ENCODE measurements around the gene BANP. TPM values are rescaled to one million over a fixed set of nuclear protein-coding genes. Genes with fewer than 3 reads are reported as not detected.
A peak's percentile ranks its signal among the peaks of the same experiment; 100 is the strongest.
"Not testable (repeated sequence)": the region's sequence is repeated elsewhere in the genome, so short reads cannot be mapped to it uniquely, and the experiment has no call there.

The BANP gene, protein sequence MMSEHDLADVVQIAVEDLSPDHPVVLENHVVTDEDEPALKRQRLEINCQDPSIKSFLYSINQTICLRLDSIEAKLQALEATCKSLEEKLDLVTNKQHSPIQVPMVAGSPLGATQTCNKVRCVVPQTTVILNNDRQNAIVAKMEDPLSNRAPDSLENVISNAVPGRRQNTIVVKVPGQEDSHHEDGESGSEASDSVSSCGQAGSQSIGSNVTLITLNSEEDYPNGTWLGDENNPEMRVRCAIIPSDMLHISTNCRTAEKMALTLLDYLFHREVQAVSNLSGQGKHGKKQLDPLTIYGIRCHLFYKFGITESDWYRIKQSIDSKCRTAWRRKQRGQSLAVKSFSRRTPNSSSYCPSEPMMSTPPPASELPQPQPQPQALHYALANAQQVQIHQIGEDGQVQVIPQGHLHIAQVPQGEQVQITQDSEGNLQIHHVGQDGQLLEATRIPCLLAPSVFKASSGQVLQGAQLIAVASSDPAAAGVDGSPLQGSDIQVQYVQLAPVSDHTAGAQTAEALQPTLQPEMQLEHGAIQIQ
- 10 to 100 TPM; 14.7 to 20.9 TPM for total RNA-seq
- long read RNA-seq, donor 1, partial matches to known transcripts = 0 of 10 reads
- long read RNA-seq, donor 1, other reads (novel, unspliced or antisense) = 8 of 10 reads
- long read RNA-seq, donor 2, transcript BANP-217 (12 exons, 1,551 nt) = minor isoform, 6 of 60 reads
- long read RNA-seq, donor 2, transcript BANP-202 (12 exons, 2,164 nt) = major isoform, 7 of 60 reads
- long read RNA-seq, donor 2, partial matches to known transcripts = 6 of 60 reads
- long read RNA-seq, donor 2, other reads (novel, unspliced or antisense) = 40 of 60 reads

DNA sequence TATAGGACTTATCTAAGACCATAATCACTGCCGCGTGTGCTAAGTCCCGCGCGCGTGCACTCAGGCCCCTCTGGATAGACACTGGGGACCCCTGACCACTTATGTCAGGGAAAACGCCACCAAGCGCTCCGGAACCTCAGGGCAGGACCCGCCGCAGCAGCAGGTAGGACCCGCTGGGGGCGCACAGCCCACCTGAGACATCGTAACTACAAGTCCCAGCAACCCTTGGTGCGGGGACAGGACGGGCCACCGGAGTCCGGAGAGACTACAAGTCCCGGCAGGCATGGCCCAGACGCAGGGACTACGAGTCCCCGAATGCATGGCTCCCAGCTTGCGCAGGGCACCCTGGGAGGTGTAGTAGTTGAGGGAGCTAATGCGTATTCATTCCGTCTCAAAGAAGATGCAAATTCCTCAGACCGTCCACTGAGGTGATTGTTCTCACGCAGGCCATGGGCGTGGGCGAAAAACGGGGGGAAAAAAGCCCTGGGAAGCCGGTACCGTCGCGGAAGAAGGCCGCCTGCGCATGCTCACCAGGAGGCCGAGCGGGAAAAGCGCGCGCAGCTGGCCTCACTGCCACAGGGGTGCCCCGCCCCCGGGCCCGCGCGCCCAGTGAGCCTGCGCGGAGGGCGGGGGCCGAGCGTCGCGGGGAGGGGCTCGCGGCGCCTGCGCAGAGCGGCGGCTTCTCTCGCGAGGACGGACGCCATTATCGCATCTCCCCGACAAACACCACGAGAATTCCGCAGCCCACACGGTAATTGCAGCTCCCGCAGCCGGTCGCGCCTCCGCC lies at the start of gene BANP:
TSS of gene BANP (plus strand) at position 670 of the 787 bp plus-strand sequence. CDS start 23,682 bp downstream, outside the sequence.
- intact Hi-C loops (cut with DNase I) = no loop called here
- peak; percentile 99 for DNase-seq (ENCODE audit: low spot score)

DNA sequence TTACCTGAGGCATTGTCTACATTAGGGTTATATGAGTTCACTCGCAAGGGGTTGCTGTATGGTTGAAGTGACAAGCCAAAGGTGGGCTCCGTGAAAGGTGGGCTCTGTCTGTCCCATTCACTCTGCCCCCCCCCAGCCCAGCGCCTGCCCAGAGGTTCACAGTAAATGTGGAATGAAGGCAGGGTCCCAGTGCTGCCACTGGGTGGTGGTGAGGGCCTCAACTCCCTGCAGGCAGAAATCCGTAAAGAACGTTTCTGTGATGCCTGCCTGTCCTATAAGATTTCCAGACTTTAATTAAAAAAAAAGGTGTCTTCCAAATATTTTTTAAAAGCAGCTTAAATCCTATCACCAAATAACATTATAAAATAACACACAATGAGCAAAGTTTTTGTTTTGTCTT lies 46.3 kb upstream of the BANP start:
- DNase-seq (ENCODE audit: low spot score) = not testable (repeated sequence)
- intact Hi-C loops (cut with DNase I) = loop anchor here in 1 of 2 donors (5.0 kb wide), 1 partner anchor 128 kb away; no protein-coding TSS in a partner anchor

DNA sequence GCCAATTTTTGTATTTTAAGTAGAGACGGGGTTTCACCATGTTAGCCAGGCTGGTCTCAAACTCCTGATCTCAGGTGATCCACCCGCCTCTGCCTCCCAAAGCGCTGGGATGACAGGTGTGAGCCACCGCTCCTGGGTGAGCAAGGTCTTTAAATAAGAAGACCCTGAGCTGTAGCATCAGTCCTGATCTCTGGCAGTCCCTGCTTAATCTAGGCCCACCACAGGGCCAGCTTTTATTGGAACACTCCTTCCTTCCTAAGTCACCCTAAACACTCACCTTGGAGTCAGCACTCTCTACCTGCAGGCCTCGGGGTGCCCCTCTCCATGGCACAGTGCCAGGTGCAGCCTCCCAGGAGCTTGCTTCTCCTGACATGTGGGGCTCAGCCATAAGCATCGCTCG lies 45.7 kb upstream of the BANP start:
- DNase-seq (ENCODE audit: low spot score) = not testable (repeated sequence)
- intact Hi-C loops (cut with DNase I) = loop anchor here in 1 of 2 donors (5.0 kb wide), 1 partner anchor 128 kb away; no protein-coding TSS in a partner anchor

DNA sequence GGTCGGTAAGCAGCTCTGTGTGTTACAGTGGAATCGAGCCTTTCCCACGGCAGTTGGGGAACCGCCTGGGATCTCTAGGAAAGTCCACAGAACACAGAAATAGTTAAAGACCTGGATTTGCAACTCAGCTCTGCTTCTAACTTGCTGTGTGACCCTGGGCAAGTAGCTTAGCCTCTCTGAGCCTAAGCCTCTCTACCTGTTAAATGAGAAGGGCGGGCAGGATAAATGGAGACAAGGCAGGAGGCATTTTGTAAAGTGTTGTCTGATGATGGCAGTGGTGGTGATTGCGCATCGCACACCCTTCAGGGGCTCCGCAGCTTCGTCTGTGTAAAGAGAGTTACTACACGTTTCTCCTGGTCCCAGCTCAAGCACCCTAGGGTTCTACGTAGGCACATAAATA lies 43.1 kb upstream of the BANP start:
- not testable (repeated sequence) for DNase-seq (ENCODE audit: low spot score)
- intact Hi-C loops (cut with DNase I) = loop anchor here in 1 of 2 donors (5.0 kb wide), 1 partner anchor 131 kb away; no protein-coding TSS in a partner anchor

DNA sequence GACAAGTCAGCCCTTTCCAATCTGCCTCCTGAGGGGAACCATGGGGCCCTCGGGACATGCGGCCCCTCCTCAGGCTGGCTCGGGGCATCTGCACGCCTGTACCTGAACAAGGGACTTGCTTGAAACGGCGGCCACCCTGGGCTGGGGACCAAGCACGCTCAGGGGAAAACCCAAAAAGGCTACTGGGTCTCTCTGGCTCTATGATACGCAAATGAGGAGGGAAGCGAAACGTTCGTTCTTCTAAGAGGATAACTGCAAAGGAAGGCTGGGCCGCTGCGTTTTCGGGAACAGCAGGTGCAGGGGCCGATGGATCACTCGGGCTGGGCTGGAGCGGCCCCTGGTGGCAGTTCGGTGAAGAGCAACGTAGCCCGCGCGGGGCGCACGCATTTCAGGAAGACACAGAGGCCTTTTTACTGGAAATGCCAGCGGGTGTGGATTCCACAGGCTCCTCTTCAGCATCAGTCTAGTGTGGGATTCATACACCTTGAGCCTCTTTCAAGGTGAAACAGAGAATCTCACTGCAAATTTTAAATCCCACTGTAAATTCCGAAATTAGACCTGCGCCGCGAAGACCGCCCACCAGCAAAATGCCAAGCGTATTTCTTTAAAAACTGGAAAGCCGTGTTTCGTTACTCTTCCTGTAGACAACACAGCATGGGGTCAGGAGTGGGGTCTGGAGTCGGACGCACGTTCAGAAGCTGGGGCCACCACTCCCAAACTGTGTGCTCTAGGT lies 41.9 kb upstream of the BANP start:
- DNase-seq (ENCODE audit: low spot score) = peak; percentile 93
- intact Hi-C loops (cut with DNase I) = loop anchor here in 1 of 2 donors (5.0 kb wide), 1 partner anchor 132 kb away; no protein-coding TSS in a partner anchor

DNA sequence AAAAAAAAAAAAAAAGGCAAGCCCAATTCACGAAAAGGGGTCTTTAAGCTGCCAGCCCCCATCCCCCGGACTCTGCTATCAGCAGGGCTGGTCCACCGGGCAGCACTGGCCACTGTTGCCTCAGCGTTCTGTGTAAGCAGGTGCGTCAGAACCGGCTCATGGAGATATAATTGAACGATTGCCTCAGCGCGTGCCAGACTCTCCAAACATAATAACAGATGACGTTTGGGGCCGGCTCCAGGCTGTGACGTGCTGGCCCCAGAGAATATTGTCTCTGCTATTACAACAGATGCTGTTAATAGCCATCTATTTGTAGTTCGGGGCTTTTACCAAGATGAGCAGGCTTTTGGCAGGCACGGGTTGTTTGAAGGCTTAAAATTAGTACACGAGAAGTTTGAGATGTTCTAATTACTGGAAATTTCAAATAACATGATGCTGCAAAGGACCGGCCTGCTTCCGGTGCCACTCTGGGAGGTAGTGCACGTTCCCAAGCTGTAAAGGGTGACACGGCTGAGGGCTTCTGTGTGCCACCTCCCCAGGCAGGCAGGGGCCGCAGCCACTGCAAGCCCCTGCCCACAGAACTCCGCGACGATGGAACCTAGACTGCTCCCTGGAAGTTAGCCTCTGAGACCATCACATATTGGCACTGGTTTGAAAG lies 40.0 kb upstream of the BANP start:
- intact Hi-C loops (cut with DNase I) = not testable (repeated sequence)
- DNase-seq (ENCODE audit: low spot score) = peak; percentile 95

DNA sequence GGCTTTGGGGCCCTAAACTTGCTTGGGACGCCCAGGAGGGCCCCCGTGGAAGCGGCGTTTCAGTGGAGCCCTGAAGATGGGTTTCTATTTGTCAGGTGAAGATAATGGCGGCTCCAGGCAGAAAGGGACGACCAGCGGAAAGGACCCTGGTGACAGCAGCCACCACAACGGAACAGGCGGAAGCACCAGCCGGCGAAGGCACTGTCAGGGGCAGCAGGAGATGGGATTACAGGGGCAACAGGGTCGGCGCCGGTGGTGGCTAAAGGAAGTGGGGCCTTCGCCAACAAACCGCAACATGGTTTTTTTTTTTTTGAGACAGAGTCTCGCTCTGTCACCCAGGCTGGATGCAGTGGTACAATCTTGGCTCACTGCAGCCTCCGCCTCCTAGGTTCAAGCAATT lies 38.5 kb upstream of the BANP start:
- intact Hi-C loops (cut with DNase I); DNase-seq (ENCODE audit: low spot score): not testable (repeated sequence)

DNA sequence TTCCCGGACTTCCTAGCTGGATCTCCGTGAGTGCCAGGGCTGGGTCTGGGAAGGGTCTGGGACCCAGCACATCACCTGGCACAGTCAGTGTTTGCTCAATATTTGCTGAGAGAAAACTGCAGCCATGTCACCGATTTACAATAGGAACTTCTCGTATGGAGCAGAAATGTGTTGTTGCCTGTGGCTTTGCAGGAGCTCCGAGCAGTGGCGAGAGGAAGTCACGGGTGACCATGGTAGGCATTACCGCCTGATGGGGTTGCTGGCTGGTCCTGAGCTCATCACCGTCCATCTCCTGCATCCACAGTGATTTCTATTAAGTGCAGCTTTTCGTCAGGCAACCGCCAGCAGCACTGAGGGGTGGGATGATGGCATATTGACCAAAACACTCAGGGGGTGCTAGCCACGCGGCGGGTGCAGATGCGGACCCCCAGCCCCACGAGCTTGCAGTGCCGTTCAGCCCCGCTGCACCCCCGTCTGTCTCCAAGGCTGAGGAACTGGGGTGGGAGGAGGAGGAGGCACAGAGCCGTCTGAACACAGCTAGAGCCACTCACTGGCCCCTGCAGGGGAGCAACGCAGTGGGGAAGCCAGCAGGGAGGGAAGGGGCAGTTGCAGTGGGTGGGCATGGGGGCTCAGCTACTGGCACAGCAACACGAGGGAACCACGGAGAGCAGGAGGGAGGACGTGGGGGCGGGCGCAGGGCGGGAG lies 37.1 kb upstream of the BANP start:
- intact Hi-C loops (cut with DNase I); DNase-seq (ENCODE audit: low spot score): not testable (repeated sequence)

DNA sequence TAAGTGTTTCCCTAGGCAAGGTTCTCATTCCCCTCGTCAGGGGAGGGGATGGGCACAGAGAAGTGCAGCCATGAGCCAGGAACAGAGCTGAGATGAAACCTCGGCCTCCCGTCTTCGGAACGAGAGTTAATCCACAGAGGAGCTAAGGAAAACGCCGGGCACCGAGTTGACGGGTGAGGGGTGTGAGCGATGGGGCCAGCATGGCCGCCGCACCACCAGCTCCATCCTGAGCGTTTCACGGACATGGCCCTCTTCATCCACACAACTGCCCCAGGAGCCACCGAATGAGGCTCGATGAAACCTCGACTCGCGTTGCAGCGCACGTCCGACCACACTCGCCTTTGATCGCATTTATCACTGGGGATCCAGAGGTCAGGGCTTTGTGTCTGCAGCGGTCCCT lies 36.4 kb upstream of the BANP start:
- intact Hi-C loops (cut with DNase I) = no loop called here
- no peak for DNase-seq (ENCODE audit: low spot score)

DNA sequence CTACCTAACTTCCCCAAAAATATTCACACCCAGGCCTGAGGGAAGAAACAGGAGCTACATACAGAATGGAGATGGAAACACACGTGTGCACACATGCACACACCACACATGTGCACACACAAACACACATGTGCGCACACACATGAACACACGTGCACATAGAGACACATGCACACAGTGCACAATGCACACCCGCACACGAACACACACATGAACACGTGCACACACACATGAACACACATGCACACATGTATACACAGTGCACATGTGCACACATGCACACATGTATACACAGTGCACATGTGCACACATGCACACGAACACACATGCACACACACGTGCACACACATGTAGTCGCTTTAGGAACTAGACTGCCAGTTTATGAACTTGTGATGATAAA lies 33.7 kb upstream of the BANP start:
- intact Hi-C loops (cut with DNase I) = no loop called here
- DNase-seq (ENCODE audit: low spot score) = no peak

DNA sequence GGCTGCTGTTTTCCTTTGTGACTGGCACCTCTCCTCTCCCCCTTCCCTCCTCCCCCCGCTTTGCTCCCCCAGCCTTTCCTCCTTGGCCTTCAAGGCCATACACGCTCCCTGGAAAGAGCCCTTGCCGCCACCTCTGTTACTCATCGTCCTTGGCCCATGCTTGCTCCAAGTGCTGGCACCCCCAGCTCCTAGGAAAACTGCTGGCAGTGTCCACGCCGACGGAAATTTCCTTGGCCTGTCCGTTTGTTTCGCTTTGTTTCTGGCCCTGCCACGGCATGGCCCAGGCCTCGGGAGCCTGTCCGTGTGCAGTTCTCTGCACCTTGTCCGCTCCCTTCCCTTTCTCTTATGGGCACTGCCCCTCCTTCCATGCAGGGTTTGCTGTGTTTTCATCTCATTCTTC lies 32.9 kb upstream of the BANP start:
- DNase-seq (ENCODE audit: low spot score) = peak; percentile 92
- intact Hi-C loops (cut with DNase I) = no loop called here

DNA sequence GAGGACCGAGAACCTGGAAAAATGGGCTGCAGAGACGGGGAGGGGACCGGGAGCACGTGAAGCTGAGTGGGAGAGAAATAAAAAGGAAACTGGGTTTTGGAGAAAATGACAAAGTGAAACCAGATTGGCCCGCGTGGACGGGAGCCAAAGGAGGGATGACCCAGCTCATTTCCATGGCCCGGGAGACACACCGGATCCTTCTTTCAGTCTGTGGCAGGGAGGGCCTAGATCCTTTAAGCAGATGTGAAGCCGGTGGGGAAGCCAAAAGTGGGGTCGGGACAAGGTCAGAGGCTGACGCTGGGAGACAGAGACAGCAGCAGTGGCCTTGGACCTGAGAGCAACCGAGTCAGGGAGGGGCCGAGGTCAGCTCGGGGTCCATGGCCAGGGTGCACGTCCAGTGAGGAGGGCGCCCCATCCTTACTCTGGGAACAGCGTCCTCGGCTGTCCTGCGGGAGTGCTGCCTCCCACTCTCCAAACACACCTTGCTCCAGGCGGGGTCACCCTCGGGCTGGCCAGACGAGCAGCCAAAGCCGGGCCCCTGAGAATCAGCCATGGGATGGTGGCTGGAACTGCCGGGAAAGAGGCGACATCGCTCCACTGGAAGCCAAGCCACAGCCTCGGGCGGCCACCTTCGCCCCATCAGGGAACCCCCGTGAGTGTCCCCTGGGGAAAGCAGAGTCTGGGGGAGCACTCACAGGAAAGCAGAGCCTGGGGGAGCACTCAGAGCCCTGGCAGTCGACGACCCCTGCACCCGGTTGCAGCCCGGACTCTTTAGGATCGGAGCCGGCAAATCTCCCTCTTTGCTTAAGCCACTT lies 32.2 kb upstream of the BANP start:
- peak; percentile 90 for DNase-seq (ENCODE audit: low spot score)
- intact Hi-C loops (cut with DNase I) = no loop called here

DNA sequence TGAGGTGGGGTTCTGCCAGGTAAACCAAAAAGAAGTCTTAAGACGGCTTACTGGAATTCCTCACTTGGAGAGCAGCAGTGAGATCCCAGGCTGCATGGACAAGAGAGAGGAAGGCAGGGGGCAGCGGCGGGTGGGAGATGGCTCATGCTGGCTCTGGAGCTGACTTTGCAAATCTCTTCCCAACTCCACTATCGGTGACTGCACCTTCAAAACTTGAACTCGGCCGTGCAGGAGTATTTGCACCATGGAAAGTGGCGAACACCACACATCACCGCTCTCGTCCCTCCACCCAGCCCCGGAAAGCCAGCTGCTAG lies 31.6 kb upstream of the BANP start:
- no peak for DNase-seq (ENCODE audit: low spot score)
- intact Hi-C loops (cut with DNase I) = no loop called here

DNA sequence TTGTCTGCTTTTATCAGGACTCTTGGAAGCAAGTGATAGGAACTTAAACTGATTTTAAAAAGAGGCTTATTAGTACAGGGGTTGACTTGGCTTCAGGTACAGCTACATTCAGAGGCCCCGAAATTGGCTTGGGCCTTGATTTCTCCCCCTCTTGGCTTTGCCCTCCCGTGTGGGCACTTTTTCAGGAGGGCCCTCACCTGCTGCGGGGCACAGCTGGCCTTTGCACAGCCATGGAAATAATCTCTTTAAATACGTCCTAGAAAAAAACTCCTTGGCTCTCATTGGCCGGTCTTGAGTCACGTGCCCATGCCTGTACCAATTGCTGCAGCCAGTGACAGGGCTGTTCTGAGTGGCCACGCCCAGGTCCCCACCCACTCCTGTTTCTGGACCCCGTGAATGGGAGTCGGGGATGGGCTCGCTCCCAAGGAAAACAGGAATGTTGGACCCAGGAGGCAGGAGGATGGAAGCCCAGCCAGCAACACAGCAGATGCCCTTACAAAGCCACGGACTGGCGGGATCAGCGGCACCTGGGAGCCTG lies 29.9 kb upstream of the BANP start:
- DNase-seq (ENCODE audit: low spot score) = no peak
- intact Hi-C loops (cut with DNase I) = no loop called here

DNA sequence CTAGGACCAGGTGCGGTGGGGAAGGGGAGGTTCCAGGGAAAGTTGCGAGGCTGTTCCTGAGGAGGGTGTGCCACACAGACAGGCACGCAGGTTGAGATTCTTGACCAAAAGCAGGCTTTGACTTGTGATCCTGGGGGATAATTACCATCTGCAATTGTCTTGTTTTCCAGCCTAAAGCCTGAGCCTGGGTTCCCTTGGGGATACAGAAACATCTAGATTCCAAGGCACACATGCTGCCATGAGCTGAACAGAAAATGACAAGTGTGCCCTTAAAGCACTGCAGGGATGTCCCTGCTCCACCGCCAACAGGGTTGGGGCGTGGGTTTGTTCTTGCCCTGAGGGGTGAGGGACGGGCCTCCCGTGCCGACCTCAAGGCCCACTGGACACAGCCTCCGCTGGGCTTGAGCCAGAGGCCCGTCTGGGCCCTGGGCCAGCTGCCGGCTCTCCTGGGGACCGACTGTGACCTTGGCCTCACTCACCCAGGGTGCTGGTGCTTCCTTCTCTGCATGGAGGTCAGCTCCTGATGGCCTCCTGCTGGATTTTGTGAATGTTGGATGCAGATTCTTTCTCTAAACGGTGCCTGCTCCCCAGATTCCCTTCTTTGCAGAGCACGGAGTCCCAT lies 28.9 kb upstream of the BANP start:
- intact Hi-C loops (cut with DNase I) = no loop called here

More for the DNA sequence above, 28.9 kb upstream of the BANP start:
- no peak for DNase-seq (ENCODE audit: low spot score)
